K562 (cell line): Measurements from ENCODE around the gene TMEM167B. TPM values are rescaled to one million over a fixed set of nuclear protein-coding genes. Genes with fewer than 3 reads are reported as not detected.

Experiments used
- BRF2 ChIP-seq: IDR thresholded peaks from 3 replicates; pipeline ENCODE4 v1.6.1; 2011; ENCODE audit warnings: borderline replicate concordance, mild to moderate bottlenecking; ENCODE audit not compliant: insufficient read length, insufficient read depth
- CBX3 ChIP-seq, 2 experiments: IDR thresholded peaks; 1 replicate in 1 of 2; 2 replicates in 1 of 2; pipeline ENCODE4 v1.6.1; 2012; ENCODE audit warnings: inconsistent platforms in 2 of 2, low read length in 2 of 2, borderline replicate concordance in 1 of 2, control low read depth in 1 of 2
- CTCFL ChIP-seq: IDR thresholded peaks from 2 replicates; pipeline ENCODE4 v1.6.1; 2011; ENCODE audit warnings: borderline replicate concordance, low read depth, mild to moderate bottlenecking, moderate library complexity, low read length; ENCODE audit not compliant: insufficient read depth, poor library complexity, severe bottlenecking
- DACH1 ChIP-seq: fragments of 450-650 bp; IDR thresholded peaks from 2 replicates; pipeline ENCODE4 v1.6.1; 2018; ENCODE audit not compliant: partially characterized antibody
- DIDO1 ChIP-seq: fragments of 450-650 bp; IDR thresholded peaks from 2 replicates; pipeline ENCODE4 v1.6.1; 2016; ENCODE audit warnings: low read depth, missing biosample characterization, missing genetic modification characterization
- DPF2 ChIP-seq: fragments of 450-650 bp; IDR thresholded peaks from 2 replicates; pipeline ENCODE4 v1.6.1; 2016
- LEF1 ChIP-seq: fragments of 450-650 bp; IDR thresholded peaks from 2 replicates; pipeline ENCODE4 v1.6.1; 2016; ENCODE audit warnings: mild to moderate bottlenecking
- MGA ChIP-seq: fragments of 450-650 bp; IDR thresholded peaks from 2 replicates; pipeline ENCODE4 v1.6.1; 2016; ENCODE audit warnings: mild to moderate bottlenecking, moderate library complexity
- SREBF2 ChIP-seq: sonication (generic); formaldehyde crosslinking; IDR thresholded peaks from 2 replicates; pipeline ENCODE4 v1.4.0; 2020; ENCODE audit warnings: mild to moderate bottlenecking, missing genetic modification reagents
- TGIF2 ChIP-seq: sonication (generic); formaldehyde crosslinking; IDR thresholded peaks from 2 replicates; pipeline ENCODE4 v1.8.1; 2022; ENCODE audit warnings: mild to moderate bottlenecking, missing genetic modification reagents, moderate library complexity
- ZNF121 ChIP-seq: sonication (generic); formaldehyde crosslinking; conservative IDR thresholded peaks from 2 replicates; pipeline ENCODE4 v1.8.0; 2022; ENCODE audit warnings: missing genetic modification reagents
- ZNF431 ChIP-seq: sonication (generic); formaldehyde crosslinking; IDR thresholded peaks from 2 replicates; pipeline ENCODE4 v1.8.0; 2022; ENCODE audit warnings: mild to moderate bottlenecking, missing genetic modification reagents
- polyA plus RNA-seq, 8 experiments: library from polyadenylated mRNA; depleted of rRNA in 4 of 8; stranded (reverse) in 5 of 8; unstranded in 3 of 8; fragments of >200 nt; fragmentation: Nextera tagmentation in 2 of 8; fragmentation: Illumina TruSeq in 1 of 8; extraction: Ambion mirVana in 2 of 8; extraction: Trizol in 1 of 8; gene quantifications; 2 replicates each; pipeline versions ENCODE4 v1.2.1 to v1.2.3, GENCODE V29; 2011 to 2014; ENCODE audit warnings: inconsistent platforms in 1 of 8, missing spikeins in 1 of 8
- total RNA-seq, 7 experiments: library from RNA; depleted of rRNA in 6 of 7; stranded (reverse); fragments of >200 nt in 6 of 7; fragmentation: Illumina TruSeq in 2 of 7; extraction: Trizol in 2 of 7; gene quantifications; 2 replicates each; pipeline versions ENCODE4 v1.2.1 to v1.2.3, GENCODE V29; 2011 to 2021; ENCODE audit warnings: low replicate concordance in 1 of 7

TMEM167B gene
- total and polyA plus RNA-seq, 9 of the 15 experiments (the other 6 are each of a cell fraction or from before 2014, with no cell fraction given) = 17.2 to 36.4 (median 32.2) TPM

- no peak for TF ChIP-seq MGA
- TF ChIP-seq CTCFL = peak; percentile 87
- TF ChIP-seq ZNF431 = no peak
- peak in 1 of 2 experiments; percentile 91; a peak in 2 of 3 replicates for TF ChIP-seq CBX3 (IDR thresholded peaks at IDR 0.05; ENCODE audit: borderline replicate concordance in 1 of 2, low read length in 2 of 2)
- peak; percentile 16; the same call in 1 of the 2 replicates for TF ChIP-seq DPF2
- 0 out of 2 replicates have a peak, but pooled peaks have one; percentile 32 for TF ChIP-seq DIDO1 (tag)
- TF ChIP-seq LEF1 = peak; percentile 31; the same call in 1 of the 2 replicates
- TF ChIP-seq BRF2 = no peak
- peak; percentile 55 for TF ChIP-seq DACH1
- TF ChIP-seq SREBF2 = no peak
- TF ChIP-seq TGIF2 = no peak
- no peak for TF ChIP-seq ZNF121 (CRISPR knock-in tag)
Observed at GRCh38 chr1:109089242-109090015, 1.1 kb upstream of the TMEM167B start (continued).
